ENCODE data around the gene GAGE12E.
"Not testable (repeated sequence)": the region's sequence is repeated elsewhere in the genome, so short reads cannot be mapped to it uniquely, and the experiment has no call there.

The GAGE12E gene, protein sequence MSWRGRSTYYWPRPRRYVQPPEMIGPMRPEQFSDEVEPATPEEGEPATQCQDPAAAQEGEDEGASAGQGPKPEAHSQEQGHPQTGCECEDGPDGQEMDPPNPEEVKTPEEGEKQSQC

DNA sequence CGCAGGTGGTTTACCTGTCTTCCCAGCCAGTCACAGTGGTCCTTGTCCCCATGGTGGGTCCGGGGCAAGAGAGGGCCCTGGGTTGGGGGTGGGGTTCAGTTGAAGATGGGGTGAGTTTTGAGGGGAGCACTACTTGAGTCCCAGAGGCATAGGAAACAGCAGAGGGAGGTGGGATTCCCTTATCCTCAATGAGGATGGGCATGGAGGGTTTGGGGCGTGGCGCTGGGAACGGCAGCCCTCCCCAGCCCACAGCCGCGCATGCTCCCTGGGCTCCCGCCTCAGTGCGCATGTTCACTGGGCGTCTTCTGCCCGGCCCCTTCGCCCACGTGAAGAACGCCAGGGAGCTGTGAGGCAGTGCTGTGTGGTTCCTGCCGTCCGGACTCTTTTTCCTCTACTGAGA is at the start of gene GAGE12E:
Gene GAGE12E (plus strand): TSS at position 301 of the 400 bp plus-strand sequence. CDS start 1,155 bp downstream, outside the sequence.
- not testable (repeated sequence) for DNase-seq

DNA sequence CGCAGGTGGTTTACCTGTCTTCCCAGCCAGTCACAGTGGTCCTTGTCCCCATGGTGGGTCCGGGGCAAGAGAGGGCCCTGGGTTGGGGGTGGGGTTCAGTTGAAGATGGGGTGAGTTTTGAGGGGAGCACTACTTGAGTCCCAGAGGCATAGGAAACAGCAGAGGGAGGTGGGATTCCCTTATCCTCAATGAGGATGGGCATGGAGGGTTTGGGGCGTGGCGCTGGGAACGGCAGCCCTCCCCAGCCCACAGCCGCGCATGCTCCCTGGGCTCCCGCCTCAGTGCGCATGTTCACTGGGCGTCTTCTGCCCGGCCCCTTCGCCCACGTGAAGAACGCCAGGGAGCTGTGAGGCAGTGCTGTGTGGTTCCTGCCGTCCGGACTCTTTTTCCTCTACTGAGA is 19.2 kb upstream of the GAGE12E start, which contains the start of gene GAGE12C:
Gene GAGE12C (plus strand): TSS at position 301 of the 400 bp plus-strand sequence. CDS start 1,155 bp downstream, outside the sequence.
- not testable (repeated sequence) for DNase-seq

DNA sequence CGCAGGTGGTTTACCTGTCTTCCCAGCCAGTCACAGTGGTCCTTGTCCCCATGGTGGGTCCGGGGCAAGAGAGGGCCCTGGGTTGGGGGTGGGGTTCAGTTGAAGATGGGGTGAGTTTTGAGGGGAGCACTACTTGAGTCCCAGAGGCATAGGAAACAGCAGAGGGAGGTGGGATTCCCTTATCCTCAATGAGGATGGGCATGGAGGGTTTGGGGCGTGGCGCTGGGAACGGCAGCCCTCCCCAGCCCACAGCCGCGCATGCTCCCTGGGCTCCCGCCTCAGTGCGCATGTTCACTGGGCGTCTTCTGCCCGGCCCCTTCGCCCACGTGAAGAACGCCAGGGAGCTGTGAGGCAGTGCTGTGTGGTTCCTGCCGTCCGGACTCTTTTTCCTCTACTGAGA is 9.7 kb upstream of the GAGE12E start, which contains the start of gene GAGE12D:
Gene GAGE12D (plus strand): TSS at position 301 of the 400 bp plus-strand sequence. CDS start 1,155 bp downstream, outside the sequence.
- not testable (repeated sequence) for DNase-seq

DNA sequence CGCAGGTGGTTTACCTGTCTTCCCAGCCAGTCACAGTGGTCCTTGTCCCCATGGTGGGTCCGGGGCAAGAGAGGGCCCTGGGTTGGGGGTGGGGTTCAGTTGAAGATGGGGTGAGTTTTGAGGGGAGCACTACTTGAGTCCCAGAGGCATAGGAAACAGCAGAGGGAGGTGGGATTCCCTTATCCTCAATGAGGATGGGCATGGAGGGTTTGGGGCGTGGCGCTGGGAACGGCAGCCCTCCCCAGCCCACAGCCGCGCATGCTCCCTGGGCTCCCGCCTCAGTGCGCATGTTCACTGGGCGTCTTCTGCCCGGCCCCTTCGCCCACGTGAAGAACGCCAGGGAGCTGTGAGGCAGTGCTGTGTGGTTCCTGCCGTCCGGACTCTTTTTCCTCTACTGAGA is 9.5 kb downstream of the GAGE12E start, which contains the start of gene GAGE12F:
Gene GAGE12F (plus strand): TSS at position 301 of the 400 bp plus-strand sequence. CDS start 1,155 bp downstream, outside the sequence.
- DNase-seq, result not testable (repeated sequence)

DNA sequence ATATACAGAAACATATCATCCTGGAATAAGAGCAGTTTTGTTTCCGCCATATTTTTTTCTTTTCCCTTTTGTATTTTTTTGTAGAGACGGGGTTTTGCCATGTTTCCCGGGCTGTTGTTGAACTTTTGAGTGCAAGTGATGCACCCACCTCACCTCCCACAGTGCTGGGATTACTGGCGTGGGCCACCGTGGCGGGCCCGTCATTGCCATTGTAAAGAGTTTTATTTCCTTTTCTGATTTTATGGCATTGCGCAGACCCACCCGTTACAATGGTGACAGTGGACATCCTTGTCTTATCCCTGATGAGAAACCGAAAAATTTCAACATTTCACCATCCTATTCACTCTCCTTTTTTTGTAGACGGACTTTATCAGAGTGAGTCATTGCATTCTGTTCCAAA is 17.6 kb downstream of the GAGE12E start:
- not testable (repeated sequence) for DNase-seq

DNA sequence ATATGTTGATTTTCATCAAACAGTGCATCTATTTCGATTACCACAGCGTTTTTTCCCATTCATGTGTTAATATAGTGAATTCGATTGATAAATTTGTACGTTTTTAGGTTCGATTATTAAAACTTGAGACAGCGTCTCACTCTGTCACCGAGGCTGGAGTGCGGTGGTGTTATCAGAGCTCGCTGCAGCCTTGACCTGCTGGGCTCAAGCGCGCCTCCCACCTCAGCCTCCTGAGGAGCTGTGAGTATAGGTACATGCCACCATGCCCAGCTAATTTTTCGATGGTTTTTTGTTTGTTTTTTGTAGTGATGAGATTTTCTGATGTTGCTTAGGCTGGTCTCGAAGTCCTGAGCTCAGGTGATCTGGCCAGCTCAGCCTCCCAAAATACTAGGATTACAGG is 18.1 kb downstream of the GAGE12E start:
- DNase-seq, result not testable (repeated sequence)

DNA sequence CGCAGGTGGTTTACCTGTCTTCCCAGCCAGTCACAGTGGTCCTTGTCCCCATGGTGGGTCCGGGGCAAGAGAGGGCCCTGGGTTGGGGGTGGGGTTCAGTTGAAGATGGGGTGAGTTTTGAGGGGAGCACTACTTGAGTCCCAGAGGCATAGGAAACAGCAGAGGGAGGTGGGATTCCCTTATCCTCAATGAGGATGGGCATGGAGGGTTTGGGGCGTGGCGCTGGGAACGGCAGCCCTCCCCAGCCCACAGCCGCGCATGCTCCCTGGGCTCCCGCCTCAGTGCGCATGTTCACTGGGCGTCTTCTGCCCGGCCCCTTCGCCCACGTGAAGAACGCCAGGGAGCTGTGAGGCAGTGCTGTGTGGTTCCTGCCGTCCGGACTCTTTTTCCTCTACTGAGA is 19.0 kb downstream of the GAGE12E start, which contains the start of gene GAGE12G:
Gene GAGE12G (plus strand): TSS at position 301 of the 400 bp plus-strand sequence. CDS start 1,155 bp downstream, outside the sequence.
- DNase-seq, result not testable (repeated sequence)

DNA sequence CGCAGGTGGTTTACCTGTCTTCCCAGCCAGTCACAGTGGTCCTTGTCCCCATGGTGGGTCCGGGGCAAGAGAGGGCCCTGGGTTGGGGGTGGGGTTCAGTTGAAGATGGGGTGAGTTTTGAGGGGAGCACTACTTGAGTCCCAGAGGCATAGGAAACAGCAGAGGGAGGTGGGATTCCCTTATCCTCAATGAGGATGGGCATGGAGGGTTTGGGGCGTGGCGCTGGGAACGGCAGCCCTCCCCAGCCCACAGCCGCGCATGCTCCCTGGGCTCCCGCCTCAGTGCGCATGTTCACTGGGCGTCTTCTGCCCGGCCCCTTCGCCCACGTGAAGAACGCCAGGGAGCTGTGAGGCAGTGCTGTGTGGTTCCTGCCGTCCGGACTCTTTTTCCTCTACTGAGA is 28.6 kb downstream of the GAGE12E start, which contains the start of gene GAGE12H:
Gene GAGE12H (plus strand): TSS at position 301 of the 400 bp plus-strand sequence. CDS start 1,155 bp downstream, outside the sequence.
- DNase-seq, result not testable (repeated sequence)

DNA sequence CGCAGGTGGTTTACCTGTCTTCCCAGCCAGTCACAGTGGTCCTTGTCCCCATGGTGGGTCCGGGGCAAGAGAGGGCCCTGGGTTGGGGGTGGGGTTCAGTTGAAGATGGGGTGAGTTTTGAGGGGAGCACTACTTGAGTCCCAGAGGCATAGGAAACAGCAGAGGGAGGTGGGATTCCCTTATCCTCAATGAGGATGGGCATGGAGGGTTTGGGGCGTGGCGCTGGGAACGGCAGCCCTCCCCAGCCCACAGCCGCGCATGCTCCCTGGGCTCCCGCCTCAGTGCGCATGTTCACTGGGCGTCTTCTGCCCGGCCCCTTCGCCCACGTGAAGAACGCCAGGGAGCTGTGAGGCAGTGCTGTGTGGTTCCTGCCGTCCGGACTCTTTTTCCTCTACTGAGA is 38.1 kb downstream of the GAGE12E start, which contains the start of gene GAGE2A:
Gene GAGE2A (plus strand): TSS at position 301 of the 400 bp plus-strand sequence. CDS start 1,155 bp downstream, outside the sequence.
- not testable (repeated sequence) for DNase-seq

DNA sequence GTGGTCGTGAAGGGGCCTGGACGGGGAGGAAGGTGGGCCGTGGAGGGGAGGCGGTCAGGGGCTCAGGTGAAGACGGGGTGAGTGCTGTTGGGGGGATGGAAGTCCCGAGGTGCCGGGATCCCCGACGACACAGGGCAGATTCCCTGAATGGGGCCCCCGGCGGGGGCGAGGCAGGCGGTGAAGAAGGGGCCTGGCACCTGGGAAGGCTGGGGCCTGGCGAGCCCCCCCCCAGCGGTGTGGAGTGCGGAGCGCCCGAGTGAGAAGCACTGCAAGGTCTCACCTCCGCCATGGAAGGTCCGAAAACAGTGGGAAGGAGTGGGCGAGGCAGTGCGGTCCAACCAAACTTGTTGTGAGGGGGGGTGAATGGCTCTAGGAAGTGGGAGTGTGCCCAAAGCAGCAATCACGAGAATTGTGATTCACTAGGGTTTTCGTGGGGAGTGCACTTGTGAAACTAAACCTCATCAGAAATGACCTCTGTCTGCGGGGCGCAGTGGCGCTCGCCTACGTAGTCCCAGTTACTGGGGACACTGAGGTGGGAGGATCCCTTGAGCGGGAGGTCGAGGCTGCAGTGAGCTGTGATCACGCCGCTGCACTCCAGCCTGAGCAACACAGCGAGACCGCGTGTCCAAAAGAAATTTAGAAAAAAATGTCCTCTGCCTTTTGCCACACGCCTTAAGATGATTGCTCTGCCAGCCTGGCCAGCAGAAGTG is 38.8 kb downstream of the GAGE12E start:
- DNase-seq, result not testable (repeated sequence)

DNA sequence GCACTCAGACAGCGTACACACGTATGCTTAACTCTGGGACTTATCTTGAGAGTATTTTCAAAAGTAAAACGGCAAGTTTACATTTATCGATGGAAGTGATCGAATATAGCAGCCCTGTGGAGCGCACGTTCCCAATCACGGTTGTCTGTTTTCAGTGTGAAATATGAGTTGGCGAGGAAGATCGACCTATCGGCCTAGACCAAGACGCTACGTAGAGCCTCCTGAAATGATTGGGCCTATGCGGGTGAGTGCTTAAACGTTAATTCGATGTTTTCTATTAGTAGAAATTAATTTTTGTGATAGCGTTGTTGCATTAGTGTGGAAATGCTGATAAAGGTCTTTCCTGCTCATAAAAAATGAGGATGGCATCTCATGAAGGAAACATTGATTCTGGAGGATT is 39.4 kb downstream of the GAGE12E start:
- not testable (repeated sequence) for DNase-seq

DNA sequence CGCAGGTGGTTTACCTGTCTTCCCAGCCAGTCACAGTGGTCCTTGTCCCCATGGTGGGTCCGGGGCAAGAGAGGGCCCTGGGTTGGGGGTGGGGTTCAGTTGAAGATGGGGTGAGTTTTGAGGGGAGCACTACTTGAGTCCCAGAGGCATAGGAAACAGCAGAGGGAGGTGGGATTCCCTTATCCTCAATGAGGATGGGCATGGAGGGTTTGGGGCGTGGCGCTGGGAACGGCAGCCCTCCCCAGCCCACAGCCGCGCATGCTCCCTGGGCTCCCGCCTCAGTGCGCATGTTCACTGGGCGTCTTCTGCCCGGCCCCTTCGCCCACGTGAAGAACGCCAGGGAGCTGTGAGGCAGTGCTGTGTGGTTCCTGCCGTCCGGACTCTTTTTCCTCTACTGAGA is 47.6 kb downstream of the GAGE12E start, which contains the start of gene GAGE1:
Gene GAGE1 (plus strand): TSS at position 301 of the 400 bp plus-strand sequence. CDS start 1,155 bp downstream, outside the sequence.
- not testable (repeated sequence) for DNase-seq

All from NCI-H1694 treated with DMSO at 0.1 percent for 48 hours (cell line).